Measurements from ENCODE around the gene NKAIN2. TPM values are rescaled to one million over a fixed set of nuclear protein-coding genes. Genes with fewer than 3 reads are reported as not detected.
A peak's percentile ranks its signal among the peaks of the same experiment; 100 is the strongest.

Gene NKAIN2
- total RNA-seq, 8 experiments from 2014 or later = 0.51 to 31.8 (median 10.1) TPM

GRCh38 chr6:124029567-124029966, 225.9 kb downstream of the NKAIN2 start:
- H3K27ac ChIP-seq = no peak overlapping the region
- WGBS, 10 experiments = 20 to 100% (median 90%) methylated on average over 1 to 5 of the region's 5 CpGs; no CpG with 5 or more reads in 1 of the 10 experiments
- ATAC-seq (replicated peaks in 6 of 8) = no peak
- peaks cover 9 to 14% of the 10 kb centered on the region in 2 donors for H3K4me1 ChIP-seq (replicated peaks in 1 of 2)
- in situ Hi-C loops (cut with MboI; ENCODE audit: low pct_unique_long_range_greater_than_20kb in 2 of 9, low sequenced_read_pairs in 9 of 9, unreplicated experiment in 9 of 9) = no loop called here
- H3K4me3 ChIP-seq = no peak overlapping the region

GRCh38 chr6:124033501-124033900, 229.8 kb downstream of the NKAIN2 start:
- ATAC-seq (replicated peaks in 6 of 8) = no peak
- no peak overlapping the region for H3K4me3 ChIP-seq
- 8 to 66% (median 28%) methylated on average over 2 to 3 of the region's 3 CpGs; no CpG with 5 or more reads in 1 of the 10 experiments for WGBS, 10 experiments
- in situ Hi-C loops (cut with MboI; ENCODE audit: low pct_unique_long_range_greater_than_20kb in 2 of 9, low sequenced_read_pairs in 9 of 9, unreplicated experiment in 9 of 9) = no loop called here
- H3K4me1 ChIP-seq (replicated peaks in 1 of 2) = peaks cover 9 to 14% of the 10 kb centered on the region in 2 donors
- no peak overlapping the region for H3K27ac ChIP-seq

- in situ Hi-C loops (cut with MboI; ENCODE audit: low pct_unique_long_range_greater_than_20kb in 2 of 9, low sequenced_read_pairs in 9 of 9, unreplicated experiment in 9 of 9) = no loop called here
- ATAC-seq (replicated peaks in 6 of 8) = no peak
- Histone ChIP-seq H3K4me1 (replicated peaks in 1 of 2) (peaks cover 9 to 14% of the 10 kb centered on the region in 2 donors), H3K27ac (no peak overlapping the region), H3K4me3 (no peak overlapping the region)
- 0 to 91% (median 61%) methylated on average over 1 to 2 of the region's 2 CpGs; no CpG with 5 or more reads in 2 of the 10 experiments for WGBS, 10 experiments
Observed at GRCh38 chr6:124036384-124036783, 232.7 kb downstream of the NKAIN2 start.

- 15 to 100% (median 78%) methylated on average over 1 to 2 of the region's 2 CpGs; no CpG with 5 or more reads in 1 of the 10 experiments for WGBS, 10 experiments
- ATAC-seq (replicated peaks in 6 of 8) = no peak
- no peaks in the 10 kb centered on the region for H3K4me1 ChIP-seq (replicated peaks in 1 of 2)
- no peak overlapping the region for H3K27ac ChIP-seq
- in situ Hi-C loops (cut with MboI; ENCODE audit: low pct_unique_long_range_greater_than_20kb in 2 of 9, low sequenced_read_pairs in 9 of 9, unreplicated experiment in 9 of 9) = no loop called here
- H3K4me3 ChIP-seq = no peak overlapping the region
Observed at GRCh38 chr6:124040655-124041054, 237.0 kb downstream of the NKAIN2 start.

- whole genome bisulfite sequencing, 10 experiments = 3 to 100% (median 83%) methylated on average over 1 to 5 of the region's 5 CpGs
- Histone ChIP-seq H3K27ac (no peak overlapping the region), H3K4me1 (replicated peaks in 1 of 2) (peaks cover 0 to 20% of the 10 kb centered on the region in 2 donors), H3K4me3 (no peak overlapping the region)
- in situ Hi-C loops (cut with MboI; ENCODE audit: low pct_unique_long_range_greater_than_20kb in 2 of 9, low sequenced_read_pairs in 9 of 9, unreplicated experiment in 9 of 9) = no loop called here
- ATAC-seq (replicated peaks in 6 of 8) = no peak
Observed at GRCh38 chr6:124052120-124052519, 248.5 kb downstream of the NKAIN2 start.

- 0 to 90% (median 63%) methylated on average over 1 to 2 of the region's 2 CpGs; no CpG with 5 or more reads in 2 of the 10 experiments for WGBS, 10 experiments
- Histone ChIP-seq H3K4me3 (no peak overlapping the region), H3K4me1 (replicated peaks in 1 of 2) (peaks cover 0 to 25% of the 10 kb centered on the region in 2 donors), H3K27ac (no peak overlapping the region)
- no peak for ATAC-seq (replicated peaks in 6 of 8)
- in situ Hi-C loops (cut with MboI; ENCODE audit: low pct_unique_long_range_greater_than_20kb in 2 of 9, low sequenced_read_pairs in 9 of 9, unreplicated experiment in 9 of 9) = no loop called here
Observed at GRCh38 chr6:124053315-124053714, 249.7 kb downstream of the NKAIN2 start.

GRCh38 chr6:124054034-124054433, 250.4 kb downstream of the NKAIN2 start:
- no peak overlapping the region for H3K4me3 ChIP-seq
- no peak overlapping the region for H3K27ac ChIP-seq
- peaks cover 0 to 25% of the 10 kb centered on the region in 2 donors for H3K4me1 ChIP-seq (replicated peaks in 1 of 2)
- in situ Hi-C loops (cut with MboI; ENCODE audit: low pct_unique_long_range_greater_than_20kb in 2 of 9, low sequenced_read_pairs in 9 of 9, unreplicated experiment in 9 of 9) = no loop called here
- no peak for ATAC-seq (replicated peaks in 6 of 8)

- in situ Hi-C loops (cut with MboI; ENCODE audit: low pct_unique_long_range_greater_than_20kb in 2 of 9, low sequenced_read_pairs in 9 of 9, unreplicated experiment in 9 of 9) = no loop called here
- Histone ChIP-seq H3K27ac (no peak overlapping the region), H3K4me1 (replicated peaks in 1 of 2) (peaks cover 0 to 25% of the 10 kb centered on the region in 2 donors), H3K4me3 (no peak overlapping the region)
- no peak for ATAC-seq (replicated peaks in 6 of 8)
Observed at GRCh38 chr6:124055395-124055794, 251.7 kb downstream of the NKAIN2 start.

- ATAC-seq (replicated peaks in 6 of 8) = no peak
- no peak overlapping the region for H3K4me3 ChIP-seq
- H3K4me1 ChIP-seq (replicated peaks in 1 of 2) = peaks cover 0 to 25% of the 10 kb centered on the region in 2 donors
- in situ Hi-C loops (cut with MboI; ENCODE audit: low pct_unique_long_range_greater_than_20kb in 2 of 9, low sequenced_read_pairs in 9 of 9, unreplicated experiment in 9 of 9) = no loop called here
- 0 to 88% (median 42%) methylated on average over 1 of the region's 1 CpG; no CpG with 5 or more reads in 6 of the 10 experiments for WGBS, 10 experiments
- H3K27ac ChIP-seq = no peak overlapping the region
Observed at GRCh38 chr6:124055963-124056362, 252.3 kb downstream of the NKAIN2 start.

GRCh38 chr6:124056407-124057334, 253.0 kb downstream of the NKAIN2 start:
- 7 to 83% (median 30%) methylated on average over 1 to 3 of the region's 3 CpGs; no CpG with 5 or more reads in 1 of the 10 experiments for WGBS, 10 experiments
- Histone ChIP-seq H3K4me3 (no peak overlapping the region), H3K4me1 (replicated peaks in 1 of 2) (peaks cover 0 to 25% of the 10 kb centered on the region in 2 donors), H3K27ac (no peak overlapping the region)
- peak in 4 of 8 experiments; percentile 25 to 64 (median 36) for ATAC-seq (replicated peaks in 6 of 8)
- in situ Hi-C loops (cut with MboI; ENCODE audit: low pct_unique_long_range_greater_than_20kb in 2 of 9, low sequenced_read_pairs in 9 of 9, unreplicated experiment in 9 of 9) = no loop called here

GRCh38 chr6:124057461-124057860, 253.8 kb downstream of the NKAIN2 start:
- WGBS, 10 experiments = 0 to 83% (median 63%) methylated on average over 1 to 2 of the region's 2 CpGs; no CpG with 5 or more reads in 2 of the 10 experiments
- ATAC-seq (replicated peaks in 6 of 8) = no peak
- in situ Hi-C loops (cut with MboI; ENCODE audit: low pct_unique_long_range_greater_than_20kb in 2 of 9, low sequenced_read_pairs in 9 of 9, unreplicated experiment in 9 of 9) = no loop called here
- H3K4me3 ChIP-seq = no peak overlapping the region
- H3K27ac ChIP-seq = no peak overlapping the region
- H3K4me1 ChIP-seq (replicated peaks in 1 of 2) = peaks cover 0 to 25% of the 10 kb centered on the region in 2 donors

- H3K27ac ChIP-seq = no peak overlapping the region
- no peak overlapping the region for H3K4me3 ChIP-seq
- H3K4me1 ChIP-seq (replicated peaks in 1 of 2) = no peaks in the 10 kb centered on the region
- in situ Hi-C loops (cut with MboI; ENCODE audit: low pct_unique_long_range_greater_than_20kb in 2 of 9, low sequenced_read_pairs in 9 of 9, unreplicated experiment in 9 of 9) = no loop called here
- no peak for ATAC-seq (replicated peaks in 6 of 8)
- WGBS, 10 experiments = 15 to 95% (median 68%) methylated on average over 1 to 3 of the region's 3 CpGs
Observed at GRCh38 chr6:124064317-124065113, 260.9 kb downstream of the NKAIN2 start.

- in situ Hi-C loops (cut with MboI; ENCODE audit: low pct_unique_long_range_greater_than_20kb in 2 of 9, low sequenced_read_pairs in 9 of 9, unreplicated experiment in 9 of 9) = no loop called here
- Histone ChIP-seq H3K27ac (no peak overlapping the region), H3K4me1 (replicated peaks in 1 of 2) (no peaks in the 10 kb centered on the region), H3K4me3 (no peak overlapping the region)
- peak in 2 of 8 experiments; percentile 57 to 87 for ATAC-seq (replicated peaks in 6 of 8)
Observed at GRCh38 chr6:124066269-124066668, 262.6 kb downstream of the NKAIN2 start.

Data from motor neuron (in vitro differentiated cells).